Astrocyte of the cerebellum (primary cell): ENCODE data around the gene TREH.
"Not testable (repeated sequence)": the region's sequence is repeated elsewhere in the genome, so short reads cannot be mapped to it uniquely, and the experiment has no call there.

Experiments used
- DNase-seq: peaks from one replicate; pipeline ENCODE4 v3.0.0-alpha.2; 2011; ENCODE audit warnings: low read depth
- H3K4me3 ChIP-seq: 2 replicates; pipeline ENCODE4 v1.5.1; 2011; ENCODE audit warnings: mild to moderate bottlenecking, low read depth, low read length, moderate library complexity
- in situ Hi-C: cut with HindIII; loops from 2 replicates; pipeline ENCODE4 v1.10.0; 2017; ENCODE audit warnings: low sequenced_read_pairs
- TF ChIP-seq, protein P1 (sequence below): IDR thresholded peaks from 2 replicates; pipeline ENCODE4 v1.5.1; 2012; ENCODE audit warnings: low read length, low read depth, moderate library complexity, mild to moderate bottlenecking; ENCODE audit errors: missing control alignments

The TREH gene

DNA sequence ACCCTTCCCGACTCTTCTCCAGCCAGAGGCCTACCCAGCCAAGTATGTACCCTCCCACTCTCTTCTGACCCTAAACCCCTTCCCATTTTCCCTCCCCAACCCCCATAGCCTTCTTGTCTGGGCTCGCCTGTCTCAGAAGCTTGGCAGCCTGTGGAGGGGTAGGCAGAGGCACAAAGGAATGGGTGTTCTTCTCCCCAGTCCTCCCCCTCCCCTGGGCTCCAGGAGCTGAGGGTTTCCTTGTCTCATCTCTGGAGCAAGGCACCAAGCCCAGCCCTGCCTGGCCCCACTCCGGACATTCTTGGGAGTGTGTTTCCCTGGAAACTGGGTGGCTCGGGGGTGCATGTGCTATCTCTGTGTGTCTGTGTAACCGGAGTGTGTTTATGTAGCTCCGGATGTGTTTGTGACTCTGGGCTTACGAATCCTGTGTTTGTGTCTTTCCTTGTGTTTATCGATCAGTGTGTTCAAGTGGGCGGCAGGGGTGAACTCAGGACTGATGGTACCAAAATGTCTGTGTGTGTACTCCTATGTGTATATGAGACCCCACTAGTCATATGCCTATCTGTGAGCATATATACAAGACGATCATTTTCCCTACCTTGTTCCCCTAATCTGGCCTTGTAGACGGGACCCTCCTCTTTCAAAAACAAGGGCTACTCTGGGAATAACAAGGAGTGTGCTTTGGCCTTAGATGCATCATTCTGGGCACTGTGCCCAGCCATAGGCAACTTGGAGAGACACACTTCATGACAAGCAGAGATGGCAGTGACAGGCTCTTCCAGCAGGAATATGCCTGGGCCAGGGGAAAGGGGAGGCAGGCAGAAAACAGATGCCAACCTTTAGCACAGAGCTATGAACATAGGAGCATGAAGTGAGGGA is 61.1 kb downstream of the TREH start:
- no peak for DNase-seq
- TF ChIP-seq, protein P1, sequence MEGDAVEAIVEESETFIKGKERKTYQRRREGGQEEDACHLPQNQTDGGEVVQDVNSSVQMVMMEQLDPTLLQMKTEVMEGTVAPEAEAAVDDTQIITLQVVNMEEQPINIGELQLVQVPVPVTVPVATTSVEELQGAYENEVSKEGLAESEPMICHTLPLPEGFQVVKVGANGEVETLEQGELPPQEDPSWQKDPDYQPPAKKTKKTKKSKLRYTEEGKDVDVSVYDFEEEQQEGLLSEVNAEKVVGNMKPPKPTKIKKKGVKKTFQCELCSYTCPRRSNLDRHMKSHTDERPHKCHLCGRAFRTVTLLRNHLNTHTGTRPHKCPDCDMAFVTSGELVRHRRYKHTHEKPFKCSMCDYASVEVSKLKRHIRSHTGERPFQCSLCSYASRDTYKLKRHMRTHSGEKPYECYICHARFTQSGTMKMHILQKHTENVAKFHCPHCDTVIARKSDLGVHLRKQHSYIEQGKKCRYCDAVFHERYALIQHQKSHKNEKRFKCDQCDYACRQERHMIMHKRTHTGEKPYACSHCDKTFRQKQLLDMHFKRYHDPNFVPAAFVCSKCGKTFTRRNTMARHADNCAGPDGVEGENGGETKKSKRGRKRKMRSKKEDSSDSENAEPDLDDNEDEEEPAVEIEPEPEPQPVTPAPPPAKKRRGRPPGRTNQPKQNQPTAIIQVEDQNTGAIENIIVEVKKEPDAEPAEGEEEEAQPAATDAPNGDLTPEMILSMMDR, result no peak
- no peak overlapping the region for H3K4me3 ChIP-seq
- in situ Hi-C loops, result no loop called here

DNA sequence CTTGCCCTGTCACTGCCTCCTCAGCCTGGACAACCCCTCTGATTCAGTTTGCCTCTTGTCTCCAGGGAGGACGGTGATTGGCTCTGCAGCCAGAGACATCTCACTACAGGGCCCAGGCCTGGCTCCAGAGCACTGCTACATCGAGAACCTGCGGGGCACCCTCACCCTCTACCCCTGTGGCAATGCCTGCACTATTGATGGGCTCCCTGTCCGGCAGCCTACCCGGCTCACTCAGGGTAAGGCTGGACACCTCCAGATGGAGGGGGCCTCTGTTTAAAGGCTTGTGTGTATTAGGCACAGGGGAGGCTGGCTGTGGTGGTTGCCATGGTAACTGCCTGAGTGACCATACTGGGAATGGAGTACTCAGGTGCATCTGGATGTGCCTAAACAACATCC is 63.5 kb downstream of the TREH start:
- in situ Hi-C loops, result no loop called here
- no peak for DNase-seq
- TF ChIP-seq, protein P1, result no peak
- no peak overlapping the region for H3K4me3 ChIP-seq

DNA sequence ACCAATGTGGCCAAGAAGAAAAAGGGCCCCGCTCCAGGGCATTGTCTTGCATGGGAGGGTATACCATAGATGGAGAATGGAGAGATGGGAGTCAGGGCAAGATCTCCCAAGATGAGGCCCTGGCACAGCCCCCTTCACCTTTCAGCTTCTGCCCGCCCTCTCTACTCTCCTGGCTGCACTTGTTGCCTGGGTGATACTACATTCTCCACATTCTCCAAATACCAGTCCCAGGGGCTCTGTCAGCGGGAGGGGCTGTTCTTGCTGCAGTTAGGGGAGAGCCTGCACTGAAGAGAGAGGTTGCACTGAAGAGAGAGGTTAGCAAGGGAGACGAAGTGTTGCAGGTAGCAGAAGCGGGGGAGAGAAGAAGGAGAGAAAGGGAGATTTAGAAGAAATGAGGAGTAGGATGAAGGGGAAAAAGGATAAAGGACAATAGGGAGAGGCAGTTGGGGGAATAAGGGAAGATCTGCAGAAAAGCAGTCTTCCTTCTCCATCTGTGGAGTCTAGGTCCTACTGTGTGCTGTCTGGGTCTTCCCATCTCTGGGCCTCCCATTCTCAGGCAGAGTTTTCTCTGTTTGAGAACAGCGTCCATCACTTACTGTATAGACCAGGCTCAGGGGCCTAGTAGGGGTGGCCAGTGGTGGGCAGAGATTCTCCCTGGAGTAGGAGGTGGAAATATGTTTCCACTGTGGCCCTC is 64.0 kb downstream of the TREH start:
- H3K4me3 ChIP-seq, result no peak overlapping the region
- in situ Hi-C loops, result no loop called here
- no peak for DNase-seq
- TF ChIP-seq, protein P1, result no peak

DNA sequence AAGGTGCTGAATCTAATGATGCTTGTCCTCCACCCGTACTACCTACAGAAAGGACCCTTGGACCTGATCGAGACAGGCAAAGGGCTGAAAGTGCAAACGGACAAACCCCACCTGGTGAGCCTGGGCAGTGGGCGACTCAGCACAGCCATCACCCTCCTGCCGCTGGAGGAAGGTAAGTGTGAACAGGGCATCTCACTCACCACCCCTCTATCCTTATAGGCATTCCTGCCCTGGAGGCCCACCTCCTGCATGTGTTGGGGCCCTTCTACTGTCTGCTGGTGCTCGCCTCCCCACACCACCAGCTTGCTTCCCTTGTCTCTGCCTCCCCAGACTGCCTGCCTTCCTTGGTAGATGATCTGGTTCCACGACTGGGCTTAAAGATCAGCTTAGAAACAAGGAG is 64.9 kb downstream of the TREH start:
- no peak for DNase-seq
- no peak overlapping the region for H3K4me3 ChIP-seq
- TF ChIP-seq, protein P1, result no peak
- in situ Hi-C loops, result no loop called here

DNA sequence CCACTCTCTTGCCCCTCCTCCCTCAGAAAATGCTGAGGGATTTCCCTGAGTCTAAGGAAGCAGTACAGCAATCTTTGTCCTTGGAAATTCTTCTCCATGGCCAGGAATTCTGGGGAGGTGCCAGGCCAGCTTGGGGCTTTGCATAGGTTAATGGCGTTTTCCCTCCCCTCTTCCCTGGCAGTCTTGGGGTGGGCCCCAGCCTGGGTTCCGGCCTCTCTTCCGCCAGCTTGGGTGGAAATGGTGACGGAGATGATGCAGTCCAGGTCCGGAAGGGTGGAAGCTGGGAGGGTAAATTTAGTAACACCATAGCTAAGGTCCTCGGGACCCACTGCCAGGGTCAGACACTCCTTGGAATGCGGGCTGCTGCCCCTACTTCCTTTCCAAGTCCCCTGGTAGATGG is 67.1 kb downstream of the TREH start:
- H3K4me3 ChIP-seq, result no peak overlapping the region
- no peak for DNase-seq
- in situ Hi-C loops, result no loop called here
- TF ChIP-seq, protein P1, result no peak

DNA sequence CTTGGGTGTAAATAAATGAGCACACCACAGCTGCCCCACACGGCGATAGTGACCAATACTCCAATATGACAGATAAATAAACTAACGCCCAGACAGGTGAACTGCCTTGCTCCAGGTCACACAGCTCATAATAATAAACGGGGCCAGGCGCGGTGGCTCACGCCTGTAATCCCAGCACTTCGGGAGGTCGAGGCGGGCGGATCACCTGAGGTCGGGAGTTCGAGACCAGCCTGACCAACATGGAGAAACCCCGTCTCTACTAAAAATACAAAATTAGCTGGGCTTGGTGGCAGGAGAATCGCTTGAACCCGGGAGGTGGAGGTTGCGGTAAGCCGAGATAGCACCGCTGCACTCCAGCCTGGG is 68.0 kb downstream of the TREH start:
- H3K4me3 ChIP-seq, DNase-seq, in situ Hi-C loops: not testable (repeated sequence)
